Activated CD8-positive, alpha-beta memory T cell treated with anti-CD3 and anti-CD28 coated beads, Interleukin-2, amount 10 ng/mL, durations not matched to agents 7 days and 5 days (primary cell): ENCODE results near the gene QRFPR. TPM values are rescaled to one million over a fixed set of nuclear protein-coding genes. Genes with fewer than 3 reads are reported as not detected.

Source experiments
- ATAC-seq: fragments of 150-1000 bp; cut with Tn5 transposase; one replicate; pipeline ENCODE4 v1.10.0; 2021; ENCODE audit warnings: moderate library complexity
- CTCF ChIA-PET: fragments of 350-600 bp; sonication (Branson Sonifier 250); formaldehyde crosslinking; loops from one replicate; lab custom pipeline; 2021; ENCODE audit warnings: antibody characterized with exemption; lab: Charles Lee
- DNase-seq: peaks from one replicate; pipeline ENCODE4 v3.0.0-alpha.2; 2020
- H3K27ac Mint-ChIP-seq: one replicate; pipeline ENCODE4 v1.8.0; 2021; ENCODE audit warnings: mild to moderate bottlenecking, mixed read lengths
- H3K27me3 Mint-ChIP-seq: one replicate; pipeline ENCODE4 v1.8.0; 2021; ENCODE audit warnings: mixed read lengths
- H3K36me3 Mint-ChIP-seq: one replicate; pipeline ENCODE4 v1.8.0; 2021; ENCODE audit warnings: mild to moderate bottlenecking, mixed read lengths
- H3K4me1 Mint-ChIP-seq: one replicate; pipeline ENCODE4 v1.8.0; 2021; ENCODE audit warnings: mixed read lengths
- H3K4me3 Mint-ChIP-seq: one replicate; pipeline ENCODE4 v1.8.0; 2021; ENCODE audit warnings: mild to moderate bottlenecking, moderate library complexity, mixed read lengths
- H3K9me3 Mint-ChIP-seq: one replicate; pipeline ENCODE4 v1.8.0; 2022; ENCODE audit warnings: low read depth, mixed read lengths
- total RNA-seq, 2 experiments: library from RNA; stranded (reverse); gene quantifications; one replicate each; pipeline ENCODE4 v1.2.3, GENCODE V29; 2021

QRFPR gene
- total RNA-seq, 2 experiments from 2014 or later: not detected

- H3K36me3 Mint-ChIP-seq: peaks cover 5% of the 10 kb centered on the region
- H3K27me3 Mint-ChIP-seq: peaks cover 5% of the 10 kb centered on the region
- CTCF ChIA-PET: no interaction called here
- ATAC-seq: peak; percentile 39
- no peak for DNase-seq
- H3K4me3 Mint-ChIP-seq: no peak overlapping the region
- H3K9me3 Mint-ChIP-seq: no peaks in the 10 kb centered on the region
- no peak overlapping the region for H3K27ac Mint-ChIP-seq
- peaks cover 9% of the 10 kb centered on the region for H3K4me1 Mint-ChIP-seq
Observed at GRCh38 chr4:121278811-121279368, 101.9 kb downstream of the QRFPR start.

Other genes starting within 250 kb of the QRFPR start
- 1 to 10 TPM; 9.1 to 9.3 TPM for gene TNIP3, start 216.7 kb downstream of the QRFPR start, total RNA-seq